MM.1S (cell line): ENCODE data around the gene GFOD1.
A peak's percentile ranks its signal among the peaks of the same experiment; 100 is the strongest.

Source experiments
- DNase-seq: peaks from one replicate; pipeline ENCODE4 v3.0.0-alpha.2; 2015
- H2AFZ ChIP-seq: fragments of 300-600 bp; sonication (generic); 2 replicates; pipeline ENCODE4 v1.6.0; 2016; ENCODE audit warnings: antibody characterized with exemption, low read length
- H3F3A ChIP-seq: fragments of 300-600 bp; sonication (generic); 2 replicates; pipeline ENCODE4 v1.6.1; 2016; ENCODE audit warnings: mild to moderate bottlenecking, antibody characterized with exemption, low read length, moderate library complexity, mixed read lengths; ENCODE audit not compliant: insufficient read depth
- H3K27ac ChIP-seq: fragments of 300-600 bp; sonication (generic); 2 replicates; pipeline ENCODE4 v1.5.1; 2016; ENCODE audit warnings: mild to moderate bottlenecking, low read length
- H3K27me3 ChIP-seq: fragments of 300-600 bp; sonication (generic); replicated peaks from 2 replicates; pipeline ENCODE4 v1.6.0; 2016; ENCODE audit warnings: low read length; ENCODE audit not compliant: insufficient read depth
- H3K36me3 ChIP-seq: fragments of 300-600 bp; sonication (generic); replicated peaks from 2 replicates; pipeline ENCODE4 v1.6.1; 2016; ENCODE audit warnings: mild to moderate bottlenecking, low read length, mixed read lengths; ENCODE audit not compliant: insufficient read depth
- H3K4me1 ChIP-seq: fragments of 300-600 bp; sonication (generic); 2 replicates; pipeline ENCODE4 v1.6.1; 2016; ENCODE audit warnings: low read length, mixed read lengths
- H3K4me2 ChIP-seq: fragments of 300-600 bp; sonication (generic); 2 replicates; pipeline ENCODE4 v1.6.0; 2016; ENCODE audit warnings: low read depth, low read length
- H3K4me3 ChIP-seq: fragments of 300-600 bp; sonication (generic); 2 replicates; pipeline ENCODE4 v1.5.1; 2016; ENCODE audit warnings: low read length, mixed read lengths
- H3K79me2 ChIP-seq: fragments of 300-600 bp; sonication (generic); 2 replicates; pipeline ENCODE4 v1.6.1; 2016; ENCODE audit warnings: mixed run types, low read length, mixed read lengths
- H3K9ac ChIP-seq: fragments of 300-600 bp; sonication (generic); 2 replicates; pipeline ENCODE4 v1.6.1; 2016; ENCODE audit warnings: low read length, mixed read lengths
- H3K9me2 ChIP-seq: fragments of 300-600 bp; sonication (generic); replicated peaks from 2 replicates; pipeline ENCODE4 v1.6.1; 2016; ENCODE audit warnings: mild to moderate bottlenecking, low read length, mixed read lengths; ENCODE audit not compliant: insufficient read depth
- H3K9me3 ChIP-seq: fragments of 300-600 bp; sonication (generic); replicated peaks from 2 replicates; pipeline ENCODE4 v1.6.1; 2016; ENCODE audit warnings: mild to moderate bottlenecking, low read length, mixed read lengths; ENCODE audit not compliant: insufficient read depth
- H4K20me1 ChIP-seq: fragments of 300-600 bp; sonication (generic); 2 replicates; pipeline ENCODE4 v1.6.1; 2016; ENCODE audit warnings: mild to moderate bottlenecking, low read length, moderate library complexity, mixed read lengths; ENCODE audit not compliant: insufficient read depth
- EZH2 ChIP-seq: fragments of 300-600 bp; sonication (generic); optimal IDR thresholded peaks from 2 replicates; pipeline ENCODE3; 2017; ENCODE audit warnings: low read depth, mild to moderate bottlenecking, antibody characterized with exemption, low read length, mixed read lengths
- EZH2phosphoT487 ChIP-seq: fragments of 300-600 bp; sonication (generic); IDR thresholded peaks from 2 replicates; pipeline ENCODE4 v1.6.1; 2018; ENCODE audit warnings: antibody characterized with exemption, low read length
- TF ChIP-seq, protein P1 (sequence below): fragments of 300-600 bp; sonication (generic); IDR thresholded peaks from 2 replicates; pipeline ENCODE4 v1.5.1; 2016; ENCODE audit warnings: antibody characterized with exemption, low read length, mixed read lengths

GFOD1 gene

GRCh38 chr6:13488015-13488895 lies 855 bp upstream of the GFOD1 start:
- no peak for DNase-seq
- Histone ChIP-seq H3K27me3 (no peaks in the 10 kb centered on the region), H3K4me2 (peak overlapping the region; percentile 100), H3K4me3 (peak overlapping the region; percentile 75), H3K27ac (peak overlapping the region; percentile 24; the same call in 1 of the 2 replicates), H3K79me2 (no peaks in the 10 kb centered on the region), H4K20me1 (no peaks in the 10 kb centered on the region), H3K4me1 (peaks cover 9% of the 10 kb centered on the region), H2AFZ (peak overlapping the region; percentile 94), H3K9me2 (no peaks in the 10 kb centered on the region), H3F3A (peaks cover 4% of the 10 kb centered on the region), H3K36me3 (no peaks in the 10 kb centered on the region), H3K9me3 (no peaks in the 10 kb centered on the region), H3K9ac (peak overlapping the region; percentile 36; the same call in 1 of the 2 replicates)
- no peak for TF ChIP-seq EZH2
- TF ChIP-seq, protein P1, sequence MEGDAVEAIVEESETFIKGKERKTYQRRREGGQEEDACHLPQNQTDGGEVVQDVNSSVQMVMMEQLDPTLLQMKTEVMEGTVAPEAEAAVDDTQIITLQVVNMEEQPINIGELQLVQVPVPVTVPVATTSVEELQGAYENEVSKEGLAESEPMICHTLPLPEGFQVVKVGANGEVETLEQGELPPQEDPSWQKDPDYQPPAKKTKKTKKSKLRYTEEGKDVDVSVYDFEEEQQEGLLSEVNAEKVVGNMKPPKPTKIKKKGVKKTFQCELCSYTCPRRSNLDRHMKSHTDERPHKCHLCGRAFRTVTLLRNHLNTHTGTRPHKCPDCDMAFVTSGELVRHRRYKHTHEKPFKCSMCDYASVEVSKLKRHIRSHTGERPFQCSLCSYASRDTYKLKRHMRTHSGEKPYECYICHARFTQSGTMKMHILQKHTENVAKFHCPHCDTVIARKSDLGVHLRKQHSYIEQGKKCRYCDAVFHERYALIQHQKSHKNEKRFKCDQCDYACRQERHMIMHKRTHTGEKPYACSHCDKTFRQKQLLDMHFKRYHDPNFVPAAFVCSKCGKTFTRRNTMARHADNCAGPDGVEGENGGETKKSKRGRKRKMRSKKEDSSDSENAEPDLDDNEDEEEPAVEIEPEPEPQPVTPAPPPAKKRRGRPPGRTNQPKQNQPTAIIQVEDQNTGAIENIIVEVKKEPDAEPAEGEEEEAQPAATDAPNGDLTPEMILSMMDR = no peak
- no peak for TF ChIP-seq EZH2phosphoT487

- Histone ChIP-seq H3F3A (peaks cover 4% of the 10 kb centered on the region), H3K4me1 (peaks cover 9% of the 10 kb centered on the region), H3K4me2 (peak overlapping the region; percentile 96), H3K9me2 (no peaks in the 10 kb centered on the region), H2AFZ (peak overlapping the region; percentile 76), H3K27me3 (no peaks in the 10 kb centered on the region), H3K36me3 (no peaks in the 10 kb centered on the region), H3K27ac (no peak overlapping the region), H3K4me3 (peak overlapping the region; percentile 85), H3K9ac (peak overlapping the region; percentile 30; the same call in 1 of the 2 replicates), H4K20me1 (no peaks in the 10 kb centered on the region), H3K79me2 (no peaks in the 10 kb centered on the region), H3K9me3 (no peaks in the 10 kb centered on the region)
- DNase-seq = peak; percentile 39
- TF ChIP-seq, protein P1 = no peak
- TF ChIP-seq EZH2 (no peak), EZH2phosphoT487 (no peak)
Observed at GRCh38 chr6:13486679-13487121, 700 bp downstream of the GFOD1 start.

DNA sequence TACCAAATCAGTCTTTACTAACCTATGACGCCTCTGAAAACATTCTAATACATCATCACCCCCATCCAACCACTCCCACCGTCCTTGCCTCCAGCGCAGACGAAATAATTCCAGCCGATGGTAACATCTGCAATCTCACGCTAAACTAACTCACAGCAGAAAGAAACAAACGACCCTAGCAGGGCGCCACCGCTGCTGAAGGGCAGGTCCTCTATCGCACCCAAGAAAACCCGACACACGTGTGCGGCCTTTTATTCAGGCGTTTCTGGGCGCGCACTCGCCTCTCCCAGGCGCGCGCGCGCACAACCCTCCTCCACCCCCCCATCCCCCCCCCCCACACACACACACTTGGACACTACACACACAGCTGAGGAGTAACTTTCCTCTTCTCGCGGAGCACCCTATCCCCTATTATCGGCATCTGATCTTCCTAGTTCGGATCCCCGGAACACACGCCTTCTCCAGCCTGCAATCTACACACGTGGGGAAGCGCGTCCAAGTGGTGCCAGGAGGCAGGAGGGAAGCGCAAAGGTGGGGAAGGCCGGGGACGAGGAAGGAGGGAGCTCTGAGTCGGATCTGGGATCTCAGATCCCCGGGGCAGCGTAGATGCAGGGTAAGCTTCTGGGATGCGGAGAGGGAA lies 1.4 kb downstream of the GFOD1 start:
- no peaks in the 10 kb centered on the region for H3K9me3 ChIP-seq
- H3K9ac ChIP-seq = peak overlapping the region; percentile 30; the same call in 1 of the 2 replicates
- H3K4me2 ChIP-seq = peak overlapping the region; percentile 96
- H3K79me2 ChIP-seq = no peaks in the 10 kb centered on the region
- peak overlapping the region; percentile 76 for H2AFZ ChIP-seq
- H3K36me3 ChIP-seq = no peaks in the 10 kb centered on the region
- H4K20me1 ChIP-seq = no peaks in the 10 kb centered on the region
- H3K4me3 ChIP-seq = peak overlapping the region; percentile 85
- TF ChIP-seq EZH2 (no peak), EZH2phosphoT487 (no peak)
- TF ChIP-seq, protein P1 = no peak
- peak; percentile 51 for DNase-seq
- H3K9me2 ChIP-seq = no peaks in the 10 kb centered on the region
- H3K4me1 ChIP-seq = peaks cover 9% of the 10 kb centered on the region
- no peaks in the 10 kb centered on the region for H3K27me3 ChIP-seq
- H3F3A ChIP-seq = peaks cover 4% of the 10 kb centered on the region
- no peak overlapping the region for H3K27ac ChIP-seq
